Activated T-helper 1 cell treated with anti-CD3 and anti-CD28 coated beads, Interleukin-12 subunit alpha, Interleukin-12 subunit beta, Interleukin-2, Interleukin-4 antibody, amounts not matched to agents 30 ng/mL and 10 ng/mL and 1 ng/mL, durations not matched to agents 14 hours and 24 hours and 36 hours (primary cell): ENCODE data around the gene GOLGA6L1. TPM values are rescaled to one million over a fixed set of nuclear protein-coding genes. Genes with fewer than 3 reads are reported as not detected.

Experiments
- DNase-seq: peaks from one replicate; pipeline ENCODE4 v3.0.0; 2021; ENCODE audit warnings: low spot score
- H3K27ac Mint-ChIP-seq: one replicate; pipeline ENCODE4 v1.8.0; 2021; ENCODE audit warnings: mild to moderate bottlenecking, mixed read lengths
- H3K27me3 Mint-ChIP-seq: one replicate; pipeline ENCODE4 v1.8.0; 2022; ENCODE audit warnings: mild to moderate bottlenecking, moderate library complexity, mixed read lengths; ENCODE audit not compliant: insufficient read depth
- H3K36me3 Mint-ChIP-seq: one replicate; pipeline ENCODE4 v1.8.0; 2021; ENCODE audit warnings: low read depth, mixed read lengths
- H3K4me1 Mint-ChIP-seq: one replicate; pipeline ENCODE4 v1.8.0; 2021; ENCODE audit warnings: low read depth, mixed read lengths
- H3K4me3 Mint-ChIP-seq: one replicate; pipeline ENCODE4 v1.8.0; 2021; ENCODE audit warnings: mild to moderate bottlenecking, moderate library complexity, mixed read lengths
- H3K9me3 Mint-ChIP-seq: one replicate; pipeline ENCODE4 v1.8.0; 2021; ENCODE audit warnings: mixed read lengths
- intact Hi-C: fragments of 100-400 bp; cut with micrococcal nuclease; formaldehyde crosslinking; loops from one replicate; pipeline ENCODE4 v1.15.1; 2024
- total RNA-seq: library from RNA; stranded (reverse); gene quantifications from 2 replicates; pipeline ENCODE4 v1.2.3, GENCODE V29; 2022

The GOLGA6L1 gene
- total RNA-seq, 1 donor from 2014 or later = not detected

DNA sequence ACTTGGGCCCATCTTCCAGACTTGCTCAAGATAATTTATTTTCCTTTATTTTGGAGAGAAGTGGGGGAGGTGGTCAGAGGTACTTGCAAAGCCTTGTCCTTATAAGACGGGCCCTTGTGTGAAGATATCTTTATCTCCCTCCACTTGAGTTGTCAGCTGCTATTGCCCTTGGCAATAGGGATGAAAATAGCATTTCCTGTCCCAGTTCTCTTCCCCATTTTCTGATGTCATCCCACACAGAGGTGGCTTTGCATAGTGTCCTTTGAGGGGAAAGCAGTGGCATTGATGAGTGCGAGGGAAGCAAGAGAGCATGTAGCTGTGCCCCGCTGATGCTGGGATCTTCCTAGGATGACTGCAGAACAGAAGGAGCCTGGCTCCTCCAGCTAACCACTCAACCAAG is 55.4 kb downstream of the GOLGA6L1 start:
- DNase-seq = no peak
- Mint-ChIP-seq H3K36me3 (no peaks in the 10 kb centered on the region), H3K4me3 (no peak overlapping the region), H3K27me3 (peaks cover 10% of the 10 kb centered on the region), H3K4me1 (no peaks in the 10 kb centered on the region), H3K9me3 (no peaks in the 10 kb centered on the region), H3K27ac (no peak overlapping the region)
- intact Hi-C loops = no loop called here

DNA sequence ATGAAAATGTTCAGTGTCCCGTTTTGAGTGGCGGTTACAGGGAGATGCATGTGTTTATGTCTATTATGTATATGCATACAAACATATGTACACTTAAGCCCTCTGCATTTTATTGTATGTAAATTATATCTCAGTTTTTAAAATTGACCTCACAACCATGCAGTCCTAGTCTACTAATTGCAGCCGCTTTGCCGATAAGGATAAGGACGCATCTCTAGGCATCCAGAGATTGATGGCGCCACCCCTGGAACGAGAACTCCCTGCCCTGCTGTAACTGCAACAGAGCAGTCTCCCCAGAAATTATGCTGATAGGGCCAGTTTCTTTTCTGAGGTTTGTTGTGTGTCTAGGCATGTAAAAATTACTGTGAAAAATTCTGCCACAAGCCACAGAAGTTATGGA is 56.9 kb downstream of the GOLGA6L1 start:
- no peaks in the 10 kb centered on the region for H3K9me3 Mint-ChIP-seq
- no peaks in the 10 kb centered on the region for H3K36me3 Mint-ChIP-seq
- H3K4me1 Mint-ChIP-seq = no peaks in the 10 kb centered on the region
- no peak overlapping the region for H3K4me3 Mint-ChIP-seq
- H3K27me3 Mint-ChIP-seq = peaks cover 6% of the 10 kb centered on the region
- no peak overlapping the region for H3K27ac Mint-ChIP-seq
- intact Hi-C loops = no loop called here
- no peak for DNase-seq

Other genes starting within 250 kb of the GOLGA6L1 start
- 50.7 and 57.5 TPM in 2 replicates for gene CYFIP1, start 156.5 kb downstream of the GOLGA6L1 start, total RNA-seq
- 22.3 and 25.9 TPM in 2 replicates for gene TUBGCP5, start 97.3 kb downstream of the GOLGA6L1 start, total RNA-seq
- gene GOLGA6L26, start 197.4 kb upstream of the GOLGA6L1 start, total RNA-seq = not detected in 2 replicates
- gene GOLGA8S, start 217.9 kb upstream of the GOLGA6L1 start, total RNA-seq = 0.08 and 0.15 TPM in 2 replicates